Left ventricle myocardium inferior (tissue), 1 donor: ENCODE measurements around the gene DKKL1. TPM values are rescaled to one million over a fixed set of nuclear protein-coding genes. Genes with fewer than 3 reads are reported as not detected.

Source experiments
- DNase-seq: peaks from one replicate; pipeline ENCODE4 v3.0.0-alpha.2; 2020
- H3K27ac ChIP-seq: fragments of 200-600 bp; replicated peaks from 2 replicates; pipeline ENCODE4 v1.8.0; 2021
- H3K27me3 ChIP-seq: fragments of 200-600 bp; 2 replicates; pipeline ENCODE4 v1.8.0; 2021; ENCODE audit warnings: low read depth
- H3K36me3 ChIP-seq: fragments of 200-600 bp; 2 replicates; pipeline ENCODE4 v1.8.0; 2021
- H3K4me1 ChIP-seq: fragments of 200-600 bp; 2 replicates; pipeline ENCODE4 v1.8.0; 2021
- H3K4me3 ChIP-seq: fragments of 200-600 bp; 2 replicates; pipeline ENCODE4 v1.8.0; 2021; ENCODE audit warnings: mild to moderate bottlenecking, moderate library complexity
- H3K9me3 ChIP-seq: fragments of 200-600 bp; replicated peaks from 2 replicates; pipeline ENCODE4 v1.8.0; 2021
- intact Hi-C: fragments of 100-400 bp; cut with micrococcal nuclease; formaldehyde crosslinking; loops from one replicate; pipeline ENCODE4 v1.11.0; 2022
- total RNA-seq: library from RNA; stranded (reverse); fragmentation: NEBNext Ultra II Directional; extraction: Animal tissue kit (Norgen Biotek cat#: 25700); gene quantifications from one replicate; pipeline ENCODE4 v1.2.1, GENCODE V29; 2021
- TF ChIP-seq, protein P1 (sequence below): fragments of 200-600 bp; IDR thresholded peaks from 2 replicates; pipeline ENCODE4 v1.8.0; 2021; ENCODE audit warnings: antibody characterized with exemption, mild to moderate bottlenecking, borderline replicate concordance
- donor health status: DM: no; HTN: yes; CAD: no; lungs with severe emphysema.

The DKKL1 gene
- total RNA-seq, 1 donor from 2014 or later, result not detected

GRCh38 chr19:49387936-49388372, 24.3 kb downstream of the DKKL1 start, which contains the start of gene KASH5:
Gene KASH5 (plus strand): TSS chr19:49388249. CDS start chr19:49390884, 2,635 bp downstream.
- no peak within 1 kb of the TSS for H3K27ac ChIP-seq
- H3K36me3 ChIP-seq, result no peaks in the 10 kb centered on the region
- TF ChIP-seq, protein P1, sequence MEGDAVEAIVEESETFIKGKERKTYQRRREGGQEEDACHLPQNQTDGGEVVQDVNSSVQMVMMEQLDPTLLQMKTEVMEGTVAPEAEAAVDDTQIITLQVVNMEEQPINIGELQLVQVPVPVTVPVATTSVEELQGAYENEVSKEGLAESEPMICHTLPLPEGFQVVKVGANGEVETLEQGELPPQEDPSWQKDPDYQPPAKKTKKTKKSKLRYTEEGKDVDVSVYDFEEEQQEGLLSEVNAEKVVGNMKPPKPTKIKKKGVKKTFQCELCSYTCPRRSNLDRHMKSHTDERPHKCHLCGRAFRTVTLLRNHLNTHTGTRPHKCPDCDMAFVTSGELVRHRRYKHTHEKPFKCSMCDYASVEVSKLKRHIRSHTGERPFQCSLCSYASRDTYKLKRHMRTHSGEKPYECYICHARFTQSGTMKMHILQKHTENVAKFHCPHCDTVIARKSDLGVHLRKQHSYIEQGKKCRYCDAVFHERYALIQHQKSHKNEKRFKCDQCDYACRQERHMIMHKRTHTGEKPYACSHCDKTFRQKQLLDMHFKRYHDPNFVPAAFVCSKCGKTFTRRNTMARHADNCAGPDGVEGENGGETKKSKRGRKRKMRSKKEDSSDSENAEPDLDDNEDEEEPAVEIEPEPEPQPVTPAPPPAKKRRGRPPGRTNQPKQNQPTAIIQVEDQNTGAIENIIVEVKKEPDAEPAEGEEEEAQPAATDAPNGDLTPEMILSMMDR, result no peak
- peak within 1 kb of the TSS; percentile 40 for H3K4me3 ChIP-seq
- peak; percentile 72 for DNase-seq
- no peaks in the 10 kb centered on the region for H3K4me1 ChIP-seq
- peaks cover 7% of the 10 kb centered on the region for H3K9me3 ChIP-seq
- peaks cover 78% of the 10 kb centered on the region for H3K27me3 ChIP-seq
- intact Hi-C loops, result no loop called here

GRCh38 chr19:49389406-49389805, 25.7 kb downstream of the DKKL1 start:
- TF ChIP-seq, protein P1, result no peak
- no peaks in the 10 kb centered on the region for H3K4me1 ChIP-seq
- no peaks in the 10 kb centered on the region for H3K36me3 ChIP-seq
- intact Hi-C loops, result no loop called here
- H3K9me3 ChIP-seq, result no peaks in the 10 kb centered on the region
- H3K27me3 ChIP-seq, result peaks cover 79% of the 10 kb centered on the region
- DNase-seq, result no peak
- H3K4me3 ChIP-seq, result no peak overlapping the region
- no peak overlapping the region for H3K27ac ChIP-seq

DNA sequence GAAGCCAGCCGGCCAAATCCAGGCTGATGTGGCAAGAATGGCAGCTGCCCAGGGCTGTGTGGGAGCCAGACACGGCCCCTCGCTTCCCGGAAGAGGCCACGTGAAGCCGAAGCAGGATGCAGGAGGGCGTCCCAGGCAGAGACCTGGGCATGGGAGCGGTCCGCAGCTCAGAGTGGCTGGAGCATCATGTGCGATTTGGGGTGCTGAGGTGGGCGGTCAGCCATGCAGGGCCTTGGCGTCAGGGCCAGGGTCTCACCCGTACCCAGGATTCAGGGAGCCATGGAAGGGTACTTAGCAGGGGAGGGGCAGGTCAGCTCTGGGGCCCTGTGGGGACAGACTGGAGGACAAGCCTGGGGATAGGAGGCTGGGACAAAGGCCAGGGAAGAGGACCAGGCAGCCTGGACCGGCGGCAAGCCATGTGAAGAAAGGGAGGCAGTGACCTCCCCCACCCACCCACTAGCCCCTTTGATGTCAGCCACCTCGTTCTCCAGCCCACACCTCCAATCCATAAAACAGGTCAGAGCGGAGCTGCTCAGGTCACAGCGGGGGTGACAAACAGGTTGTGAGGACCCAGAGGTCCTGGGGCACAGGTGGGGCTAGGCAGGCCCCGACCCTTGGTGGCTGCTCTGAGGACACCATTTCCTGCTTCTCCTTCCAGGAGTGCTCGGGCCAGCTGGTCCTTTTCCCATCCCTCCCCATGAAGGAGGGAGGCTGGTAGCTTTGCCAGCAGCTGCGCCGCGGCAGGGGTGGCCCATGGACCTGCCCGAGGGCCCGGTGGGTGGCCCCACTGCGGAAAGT, 26.7 kb downstream of the DKKL1 start:
- Histone ChIP-seq H3K27me3 (peaks cover 79% of the 10 kb centered on the region), H3K9me3 (no peaks in the 10 kb centered on the region)
- intact Hi-C loops, result loop anchor here (10.0 kb wide), 1 partner anchor 54 kb away; the partner anchor contains the start of gene SLC17A7

GRCh38 chr19:49390929-49391359, 27.3 kb downstream of the DKKL1 start:
- Histone ChIP-seq H3K27me3 (peaks cover 79% of the 10 kb centered on the region), H3K4me3 (no peak overlapping the region), H3K9me3 (no peaks in the 10 kb centered on the region), H3K4me1 (no peaks in the 10 kb centered on the region), H3K27ac (no peak overlapping the region), H3K36me3 (no peaks in the 10 kb centered on the region)
- TF ChIP-seq, protein P1, result no peak
- intact Hi-C loops, result loop anchor here (10.0 kb wide), 1 partner anchor 54 kb away; the partner anchor contains the start of gene SLC17A7
- DNase-seq, result no peak

More for the DNA sequence above, 26.7 kb downstream of the DKKL1 start:
- DNase-seq, result no peak
- TF ChIP-seq, protein P1, result no peak
- Histone ChIP-seq H3K27ac (no peak overlapping the region), H3K4me3 (no peak overlapping the region), H3K36me3 (no peaks in the 10 kb centered on the region), H3K4me1 (no peaks in the 10 kb centered on the region)

GRCh38 chr19:49391581-49392399, 28.1 kb downstream of the DKKL1 start:
- intact Hi-C loops, result loop anchor here (10.0 kb wide), 1 partner anchor 53 kb away; the partner anchor contains the start of gene SLC17A7
- no peaks in the 10 kb centered on the region for H3K9me3 ChIP-seq
- H3K36me3 ChIP-seq, result no peaks in the 10 kb centered on the region
- H3K4me1 ChIP-seq, result no peaks in the 10 kb centered on the region
- TF ChIP-seq, protein P1, result peak; percentile 87
- no peak overlapping the region for H3K4me3 ChIP-seq
- DNase-seq, result peak; percentile 77
- no peak overlapping the region for H3K27ac ChIP-seq
- H3K27me3 ChIP-seq, result peaks cover 86% of the 10 kb centered on the region
